Measurements from ENCODE around the gene AZGP1.

Gene AZGP1

DNA sequence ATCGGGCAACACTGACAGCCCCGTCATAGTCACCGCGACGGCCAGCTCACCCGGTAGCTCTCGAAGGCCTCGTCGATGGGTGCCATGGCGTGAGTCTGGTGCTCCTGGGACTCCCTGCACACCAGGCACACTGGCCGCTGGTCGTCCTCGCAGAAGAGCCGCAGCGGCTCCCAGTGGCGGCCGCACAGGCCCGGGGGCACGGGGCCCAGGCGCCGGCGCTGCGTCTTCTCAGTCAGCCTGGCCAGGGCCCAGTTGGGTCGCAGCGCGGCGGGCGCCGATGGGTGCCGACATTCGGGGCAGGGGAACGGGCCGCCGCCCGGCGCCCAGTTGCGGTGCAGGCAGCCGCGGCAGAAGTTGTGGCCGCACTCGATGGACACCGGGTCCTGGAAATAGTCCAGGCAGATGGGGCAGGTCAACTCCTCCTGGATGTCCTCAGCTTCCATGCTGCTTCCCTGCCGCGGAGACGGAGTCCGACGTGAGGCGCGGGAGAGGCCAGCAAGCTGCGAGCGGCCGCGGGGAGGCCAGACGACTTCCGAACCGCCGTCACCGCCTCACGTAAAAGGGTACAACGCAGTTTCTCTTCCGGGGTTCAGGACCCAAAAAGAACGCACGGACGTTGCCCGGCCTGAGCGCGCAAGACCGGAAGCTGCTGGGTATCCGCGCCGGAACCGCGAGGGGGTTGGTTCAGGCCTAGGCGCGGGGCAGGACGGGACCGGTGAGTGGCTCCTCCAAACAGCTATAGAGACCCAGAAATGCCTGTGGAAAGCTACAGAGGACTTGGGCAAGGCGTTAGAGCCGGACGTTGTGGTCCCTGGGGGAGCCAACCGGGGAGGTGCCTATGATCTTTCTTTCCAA, 56.6 kb downstream of the AZGP1 start, which contains the start of gene TRIM4:
TSS of gene TRIM4 (minus strand) at position 572 of the 855 bp plus-strand sequence. CDS start at position 443, 129 bp downstream.
- peaks cover 8% of the 10 kb centered on the region for H3K36me3 ChIP-seq (ENCODE audit: insufficient read depth, insufficient read length, low read length)
- no peak for TF ChIP-seq SUZ12 (IDR thresholded peaks at IDR 0.05; ENCODE audit: extremely low read depth, insufficient read depth, insufficient read length)
- no peak for TF ChIP-seq ZNF274 (IDR thresholded peaks at IDR 0.05; ENCODE audit: low read depth, low read length)
- TF ChIP-seq YY1 (IDR thresholded peaks at IDR 0.05; ENCODE audit: insufficient read depth, insufficient read length): no peak
- peaks cover 4% of the 10 kb centered on the region; the same call in 1 of the 2 replicates for H3K9me3 ChIP-seq (ENCODE audit: insufficient read depth, low read length)
- DNase-seq (ENCODE audit: low read depth, low spot score): peak; percentile 74
- H3K9ac ChIP-seq (ENCODE audit: insufficient read length, low read depth): peak within 1 kb of the TSS; percentile 80
- no peaks in the 10 kb centered on the region for H3K27me3 ChIP-seq (ENCODE audit: insufficient read depth, insufficient read length)
- peak within 1 kb of the TSS; percentile 63 for H3K4me3 ChIP-seq (ENCODE audit: insufficient read length, low read depth)
- H3K4me1 ChIP-seq (ENCODE audit: insufficient read depth, insufficient read length): no peaks in the 10 kb centered on the region
